SU-DHL-6 (cell line): ENCODE measurements around the gene EPB41L2.

Experiments used
- H2AFZ ChIP-seq: fragments of 200-600 bp; sonication (generic); 2 replicates; pipeline ENCODE4 v1.6.1; 2014; ENCODE audit warnings: low read depth, mild to moderate bottlenecking, moderate library complexity, mixed read lengths, antibody characterized with exemption, low read length; ENCODE audit not compliant: severe bottlenecking
- H3F3A ChIP-seq: fragments of 200-600 bp; shearing (Covaris generic); 2 replicates; pipeline ENCODE4 v1.6.0; 2016; ENCODE audit warnings: antibody characterized with exemption, mild to moderate bottlenecking; ENCODE audit not compliant: insufficient read depth
- H3K27ac ChIP-seq: fragments of 200-600 bp; sonication (generic); 2 replicates; pipeline ENCODE4 v1.5.1; 2016; ENCODE audit warnings: low read depth, mild to moderate bottlenecking, low read length, moderate library complexity, mixed read lengths
- H3K27me3 ChIP-seq: fragments of 200-600 bp; sonication (generic), shearing (Covaris generic); 2 replicates; pipeline ENCODE4 v1.6.0; 2014; ENCODE audit warnings: mild to moderate bottlenecking, low read length
- H3K36me3 ChIP-seq: fragments of 200-600 bp; sonication (generic); 2 replicates; pipeline ENCODE4 v1.6.1; 2014; ENCODE audit warnings: mild to moderate bottlenecking, low read length, mixed read lengths
- H3K4me2 ChIP-seq: fragments of 300-600, 200-600 bp; shearing (Covaris generic), sonication (generic); 2 replicates; pipeline ENCODE4 v1.6.0; 2014; ENCODE audit warnings: low read length, low read depth, mild to moderate bottlenecking; ENCODE audit not compliant: poor library complexity, severe bottlenecking
- H3K4me3 ChIP-seq: fragments of 200-600 bp; sonication (generic); 2 replicates; pipeline ENCODE4 v1.5.1; 2014; ENCODE audit warnings: antibody characterized with exemption, low read length, mild to moderate bottlenecking, mixed read lengths; ENCODE audit not compliant: insufficient read depth, poor library complexity, severe bottlenecking
- H3K79me2 ChIP-seq: fragments of 200-600 bp; sonication (generic); 2 replicates; pipeline ENCODE4 v1.6.1; 2014; ENCODE audit warnings: mild to moderate bottlenecking, low read length, moderate library complexity; ENCODE audit not compliant: insufficient read depth
- H3K9ac ChIP-seq: fragments of 200-600 bp; sonication (generic); 2 replicates; pipeline ENCODE4 v1.7.0; 2014; ENCODE audit warnings: mild to moderate bottlenecking, low read length
- H3K9me2 ChIP-seq: fragments of 200-600 bp; sonication (generic); replicated peaks from 2 replicates; pipeline ENCODE4 v1.6.1; 2014; ENCODE audit warnings: low read length; ENCODE audit not compliant: insufficient read depth
- H3K9me3 ChIP-seq: fragments of 200-600 bp; sonication (generic); 2 replicates; pipeline ENCODE4 v1.6.1; 2014; ENCODE audit warnings: low read length, mixed read lengths; ENCODE audit not compliant: insufficient read depth
- H4K20me1 ChIP-seq: fragments of 200-600 bp; sonication (generic); 2 replicates; pipeline ENCODE4 v1.6.1; 2014; ENCODE audit warnings: low read depth, mild to moderate bottlenecking, antibody characterized with exemption, low read length, moderate library complexity, mixed read lengths
- CTCF ChIP-seq: fragments of 200-600 bp; sonication (generic); IDR thresholded peaks from one replicate; pipeline ENCODE4 v1.5.1; 2017; ENCODE audit warnings: antibody characterized with exemption, mild to moderate bottlenecking, low read length, moderate library complexity; ENCODE audit not compliant: insufficient read depth, poor library complexity, severe bottlenecking
- EZH2phosphoT487 ChIP-seq: fragments of 200-600 bp; sonication (generic), shearing (Covaris generic); conservative IDR thresholded peaks from 2 replicates; pipeline ENCODE4 v1.6.1; 2018; ENCODE audit warnings: mild to moderate bottlenecking, antibody characterized with exemption, low read length, moderate library complexity, mixed read lengths

Gene EPB41L2

GRCh38 chr6:130827247-130828149 is 235.5 kb downstream of the EPB41L2 start, which contains the start of gene SMLR1:
Gene SMLR1, plus strand, starts transcription at chr6:130827406. Its CDS starts 8 bp downstream, at chr6:130827414.
- no peak within 1 kb of the TSS for H3K4me2 ChIP-seq
- H3K27ac ChIP-seq: no peak within 1 kb of the TSS

GRCh38 chr6:130826442-130827246 is 236.4 kb downstream of the EPB41L2 start:
- Histone ChIP-seq H3K9me2 (no peaks in the 10 kb centered on the region), H3K9me3 (no peaks in the 10 kb centered on the region), H3F3A (no peaks in the 10 kb centered on the region), H3K27ac (no peak overlapping the region), H4K20me1 (no peaks in the 10 kb centered on the region), H3K27me3 (no peaks in the 10 kb centered on the region), H2AFZ (no peak overlapping the region), H3K79me2 (no peaks in the 10 kb centered on the region), H3K9ac (no peak overlapping the region), H3K4me2 (no peak overlapping the region), H3K4me3 (no peak overlapping the region), H3K36me3 (no peaks in the 10 kb centered on the region)
- TF ChIP-seq EZH2phosphoT487 (no peak), CTCF (no peak)

More at GRCh38 chr6:130827247-130828149, 235.5 kb downstream of the EPB41L2 start, which contains the start of gene SMLR1:
- Histone ChIP-seq H3F3A (no peaks in the 10 kb centered on the region), H3K9me2 (no peaks in the 10 kb centered on the region), H4K20me1 (no peaks in the 10 kb centered on the region), H2AFZ (no peak within 1 kb of the TSS), H3K79me2 (no peaks in the 10 kb centered on the region), H3K36me3 (no peaks in the 10 kb centered on the region), H3K9me3 (no peaks in the 10 kb centered on the region), H3K4me3 (no peak within 1 kb of the TSS), H3K9ac (no peak within 1 kb of the TSS), H3K27me3 (no peaks in the 10 kb centered on the region)
- TF ChIP-seq CTCF: no peak
- no peak for TF ChIP-seq EZH2phosphoT487

- Histone ChIP-seq H3K27me3 (no peaks in the 10 kb centered on the region), H3K4me3 (no peak overlapping the region), H3K36me3 (no peaks in the 10 kb centered on the region), H4K20me1 (no peaks in the 10 kb centered on the region), H3K9me2 (no peaks in the 10 kb centered on the region), H3K9ac (no peak overlapping the region), H3K27ac (no peak overlapping the region), H3K4me2 (no peak overlapping the region), H3K9me3 (no peaks in the 10 kb centered on the region), H3F3A (no peaks in the 10 kb centered on the region), H3K79me2 (no peaks in the 10 kb centered on the region), H2AFZ (no peak overlapping the region)
- TF ChIP-seq EZH2phosphoT487 (no peak), CTCF (no peak)
These were observed 237.1 kb downstream of the EPB41L2 start for GRCh38 chr6:130825772-130826441.
